NCI-H2196 treated with DMSO at 0.1 percent for 48 hours (cell line): ENCODE data around the gene PROKR1.
"Not testable (repeated sequence)": the region's sequence is repeated elsewhere in the genome, so short reads cannot be mapped to it uniquely, and the experiment has no call there.

Source experiments
- DNase-seq: peaks from one replicate; lab custom pipeline; 2025; ENCODE audit not compliant: unreplicated experiment; lab: John Stamatoyannopoulos, UW

The PROKR1 gene

GRCh38 chr2:68653538-68653982 lies 10.2 kb downstream of the PROKR1 start:
- no peak for DNase-seq

GRCh38 chr2:68658266-68658665 lies 14.9 kb downstream of the PROKR1 start:
- DNase-seq: no peak

- DNase-seq: no peak
Observed at GRCh38 chr2:68659081-68659480, 15.7 kb downstream of the PROKR1 start.

- DNase-seq: no peak
Observed at GRCh38 chr2:68660658-68661057, 17.3 kb downstream of the PROKR1 start.

- no peak for DNase-seq
Observed at GRCh38 chr2:68662466-68662865, 19.1 kb downstream of the PROKR1 start.

GRCh38 chr2:68663371-68664156 lies 20.2 kb downstream of the PROKR1 start:
- no peak for DNase-seq

- no peak for DNase-seq
Observed at GRCh38 chr2:68667371-68667770, 24.0 kb downstream of the PROKR1 start.

GRCh38 chr2:68669651-68670050 lies 26.3 kb downstream of the PROKR1 start:
- no peak for DNase-seq

GRCh38 chr2:68671961-68672360 lies 28.6 kb downstream of the PROKR1 start:
- DNase-seq: no peak

- no peak for DNase-seq
Observed at GRCh38 chr2:68673631-68674030, 30.3 kb downstream of the PROKR1 start.

- no peak for DNase-seq
Observed at GRCh38 chr2:68675470-68675869, 32.1 kb downstream of the PROKR1 start.

GRCh38 chr2:68677837-68678236 lies 34.5 kb downstream of the PROKR1 start:
- DNase-seq: not testable (repeated sequence)

GRCh38 chr2:68679166-68679916 lies 36.0 kb downstream of the PROKR1 start:
- DNase-seq: not testable (repeated sequence)

- DNase-seq: not testable (repeated sequence)
Observed at GRCh38 chr2:68679917-68680267, 36.5 kb downstream of the PROKR1 start.

GRCh38 chr2:68684197-68684596 lies 40.8 kb downstream of the PROKR1 start:
- DNase-seq: no peak

GRCh38 chr2:68686178-68686577 lies 42.8 kb downstream of the PROKR1 start:
- DNase-seq: no peak

GRCh38 chr2:68687018-68687417 lies 43.6 kb downstream of the PROKR1 start:
- no peak for DNase-seq

GRCh38 chr2:68689553-68690537 lies 46.5 kb downstream of the PROKR1 start:
- DNase-seq: no peak

- no peak for DNase-seq
Observed at GRCh38 chr2:68690851-68691250, 47.5 kb downstream of the PROKR1 start.

- no peak for DNase-seq
Observed at GRCh38 chr2:68692511-68692910, 49.1 kb downstream of the PROKR1 start.

GRCh38 chr2:68693951-68694350 lies 50.6 kb downstream of the PROKR1 start:
- DNase-seq: no peak
